GM18870 (cell line): ENCODE measurements around the gene C1orf21.

ENCODE experiments used
- ATAC-seq: cut with Tn5 transposase; IDR thresholded peaks from one replicate; pipeline ENCODE4 v1.9.1; 2021; ENCODE audit warnings: moderate library complexity; ENCODE audit not compliant: unreplicated experiment

Gene C1orf21

GRCh38 chr1:184385865-184386311 is 941 bp upstream of the C1orf21 start:
- ATAC-seq = no peak

DNA sequence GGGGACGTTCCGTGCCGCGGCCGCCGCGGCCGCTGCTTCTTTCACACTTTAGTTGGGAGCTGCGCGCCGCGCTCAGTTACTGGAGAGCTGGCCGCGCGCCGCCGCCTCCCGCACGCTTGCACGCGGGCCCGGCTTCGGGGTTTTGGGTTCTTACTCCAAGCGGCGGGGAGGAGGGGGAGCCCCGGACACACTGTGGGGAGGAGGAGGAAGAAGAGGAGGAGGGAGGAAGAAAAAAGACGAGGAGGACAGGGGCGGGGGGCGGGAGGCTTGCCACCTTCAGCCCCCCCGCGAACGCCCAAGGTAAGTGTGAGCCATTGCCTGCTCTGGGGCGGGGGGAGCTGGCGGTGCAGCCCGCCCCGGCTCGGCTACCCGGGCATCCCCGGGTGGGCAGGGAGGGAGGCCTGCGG is 243 bp downstream of the C1orf21 start:
- ATAC-seq = no peak

GRCh38 chr1:184387476-184388318 is 868 bp downstream of the C1orf21 start:
- ATAC-seq = no peak

DNA sequence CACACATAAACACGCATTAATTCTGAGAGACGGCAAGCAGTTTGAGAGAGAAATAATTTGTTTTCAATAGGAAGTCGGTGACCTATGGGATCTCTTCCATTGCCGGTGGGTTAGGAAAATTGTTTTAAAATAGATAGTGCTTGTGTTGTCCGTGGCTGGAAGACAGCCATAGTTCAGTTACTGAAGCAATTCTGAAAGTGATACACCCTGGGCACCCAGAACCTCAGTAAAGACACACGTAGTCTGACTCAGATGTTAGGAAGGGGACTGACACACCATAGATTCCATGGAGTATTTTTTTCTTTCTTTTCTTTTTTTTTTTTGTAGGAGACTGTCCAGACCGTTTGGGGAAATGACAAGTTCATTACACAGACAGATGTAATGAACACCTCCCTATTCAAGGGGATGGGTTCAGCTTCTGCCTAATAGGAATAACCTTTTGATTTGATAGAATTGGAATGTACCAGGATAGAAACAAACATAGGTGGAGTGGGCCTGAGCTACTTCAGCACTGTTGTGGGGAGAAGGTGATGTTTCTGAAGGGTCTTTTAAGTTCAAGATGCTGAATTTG is 1.6 kb downstream of the C1orf21 start:
- no peak for ATAC-seq

- ATAC-seq = no peak
Measured at GRCh38 chr1:184388971-184389370, 2.1 kb downstream of the C1orf21 start.

GRCh38 chr1:184389446-184389845 is 2.6 kb downstream of the C1orf21 start:
- no peak for ATAC-seq

- no peak for ATAC-seq
Measured at GRCh38 chr1:184390889-184391288, 4.1 kb downstream of the C1orf21 start.

DNA sequence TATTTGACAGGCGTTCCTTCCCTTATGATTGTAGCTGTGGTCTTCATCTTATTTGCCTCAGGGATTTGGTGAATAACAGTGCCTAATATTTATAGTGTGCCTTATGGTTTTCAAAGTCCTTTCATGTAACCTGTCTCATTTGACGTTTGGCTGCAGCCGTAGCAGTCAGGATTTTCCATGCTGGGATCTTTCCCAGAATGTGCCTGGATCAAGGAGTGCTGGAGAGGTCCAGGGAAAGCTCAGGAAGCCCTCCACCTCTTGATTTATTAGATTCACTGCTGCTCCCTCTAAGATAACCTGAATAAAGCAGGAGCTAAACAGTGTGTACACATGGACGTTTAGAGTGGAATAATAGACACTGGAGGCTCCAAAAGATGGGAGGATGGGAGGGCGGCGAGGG is 5.2 kb downstream of the C1orf21 start:
- ATAC-seq = no peak

DNA sequence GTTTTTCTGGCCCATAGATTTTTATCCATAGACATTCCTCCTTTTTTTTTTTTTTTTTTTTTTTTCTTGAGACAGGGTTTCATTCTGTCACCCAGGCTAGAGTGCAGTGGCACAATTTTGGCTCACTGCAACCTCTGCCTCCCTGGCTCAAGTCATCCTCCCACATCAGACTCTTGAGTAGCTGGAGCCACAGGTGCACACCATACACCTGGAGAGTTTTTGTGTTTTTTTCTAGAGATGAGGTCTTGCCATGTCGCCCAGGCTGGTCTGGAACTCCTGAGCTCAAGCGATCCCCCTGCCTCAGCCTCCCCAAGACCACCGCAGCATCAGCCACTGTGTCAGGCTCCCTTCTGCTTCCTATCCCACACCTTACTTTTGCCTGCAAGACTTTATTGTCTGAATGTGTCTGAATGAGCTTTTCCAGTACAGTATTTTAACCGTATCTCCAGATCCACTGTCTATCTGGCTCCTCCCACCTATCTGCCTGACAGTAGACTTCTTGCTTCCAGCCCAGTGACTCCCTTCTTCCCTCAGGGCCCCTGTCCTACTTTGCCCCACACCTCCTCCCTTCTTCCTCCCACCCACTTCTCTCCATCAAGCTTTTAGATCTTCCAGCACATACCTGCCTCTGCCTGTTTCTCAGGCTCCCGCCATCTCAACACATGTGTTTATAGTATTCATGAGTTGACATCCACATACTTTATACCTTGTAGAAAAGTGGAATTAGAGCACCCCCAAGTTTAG is 6.1 kb downstream of the C1orf21 start:
- ATAC-seq = no peak

DNA sequence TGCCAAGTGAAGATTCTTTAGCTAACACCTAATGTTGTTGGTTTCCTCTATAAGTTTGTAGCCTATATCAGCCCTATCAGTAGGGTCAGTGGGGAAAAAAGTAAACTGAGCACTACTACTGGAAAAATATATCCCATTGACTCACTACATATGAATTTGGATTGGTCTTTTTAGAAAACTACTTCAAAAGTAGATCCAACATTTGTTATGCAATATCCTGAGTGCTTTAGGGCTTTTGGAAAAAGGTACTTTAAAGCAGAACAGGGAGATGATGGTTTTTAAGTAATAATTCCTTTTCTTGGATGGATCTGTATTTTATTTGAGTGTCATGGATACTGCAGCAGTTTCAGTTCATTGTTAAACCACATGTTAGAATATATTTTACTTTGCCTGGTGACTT is 7.1 kb downstream of the C1orf21 start:
- no peak for ATAC-seq

DNA sequence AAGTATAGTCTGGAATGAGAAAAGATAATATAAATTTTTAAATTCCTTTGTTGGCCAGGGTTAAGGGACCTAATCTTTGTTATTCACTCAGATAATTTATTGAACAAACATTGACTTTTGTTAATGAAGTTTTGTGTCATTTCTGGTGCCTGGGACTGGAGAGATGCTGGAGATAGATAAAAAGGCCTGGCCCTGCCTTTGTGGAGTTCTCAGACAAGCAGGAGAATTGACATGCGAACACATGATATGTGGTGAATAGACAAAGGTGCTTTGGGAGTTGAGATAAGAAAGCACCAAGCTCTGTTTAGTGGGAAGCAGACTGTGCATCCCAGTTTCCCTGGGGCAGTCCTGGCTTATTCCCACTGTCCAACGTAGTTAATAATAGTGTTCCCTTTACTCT is 8.5 kb downstream of the C1orf21 start:
- no peak for ATAC-seq

GRCh38 chr1:184395937-184396480 is 9.2 kb downstream of the C1orf21 start:
- ATAC-seq = no peak

DNA sequence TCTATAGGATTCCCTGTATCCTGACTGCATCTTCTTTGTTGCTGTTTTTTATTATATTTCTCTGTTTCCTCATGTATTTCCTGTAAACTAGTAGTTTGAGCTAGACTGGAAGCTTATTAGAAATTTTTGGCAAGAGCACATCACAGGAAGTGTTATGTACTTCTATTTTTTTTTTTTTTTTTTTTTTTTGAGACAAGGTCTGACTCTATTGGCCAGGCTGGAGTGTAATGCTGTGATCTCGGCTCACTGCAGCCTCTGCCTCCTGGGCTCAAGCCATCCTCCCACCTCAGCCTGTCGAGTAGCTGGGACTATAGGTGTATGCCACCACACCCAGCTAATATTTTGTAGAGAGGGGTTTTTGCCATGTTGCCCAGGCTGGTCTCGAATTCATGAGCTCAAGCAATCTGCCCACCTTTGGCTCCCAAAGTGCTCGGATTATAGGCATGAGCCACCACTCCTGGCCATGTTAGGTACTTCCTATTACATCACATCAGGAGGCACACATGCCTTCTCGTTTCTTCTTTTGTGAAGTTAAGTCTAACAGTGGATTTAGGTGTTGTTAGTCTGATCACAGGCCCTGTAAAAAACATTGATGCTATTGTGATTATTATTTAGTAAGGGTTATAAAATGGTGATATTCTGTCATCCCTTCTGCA is 12.5 kb downstream of the C1orf21 start:
- ATAC-seq = no peak

- ATAC-seq = no peak
Measured at GRCh38 chr1:184403961-184404726, 17.3 kb downstream of the C1orf21 start.

DNA sequence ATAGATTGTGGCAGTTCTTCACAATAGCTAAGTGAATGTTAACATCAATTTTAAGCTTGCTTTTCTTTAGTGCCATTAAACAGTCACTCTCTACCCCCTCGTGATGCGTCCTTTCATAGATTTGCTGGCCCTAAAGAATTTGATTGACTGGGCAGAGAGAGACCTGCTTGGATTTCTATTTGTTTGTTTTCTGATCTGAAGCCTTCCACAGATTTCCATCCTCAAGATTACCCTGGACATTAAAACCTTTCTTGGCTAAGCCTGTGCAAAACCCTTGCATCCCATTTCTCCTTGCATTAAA is 17.8 kb downstream of the C1orf21 start:
- ATAC-seq = no peak

GRCh38 chr1:184405094-184405800 is 18.4 kb downstream of the C1orf21 start:
- ATAC-seq = no peak

DNA sequence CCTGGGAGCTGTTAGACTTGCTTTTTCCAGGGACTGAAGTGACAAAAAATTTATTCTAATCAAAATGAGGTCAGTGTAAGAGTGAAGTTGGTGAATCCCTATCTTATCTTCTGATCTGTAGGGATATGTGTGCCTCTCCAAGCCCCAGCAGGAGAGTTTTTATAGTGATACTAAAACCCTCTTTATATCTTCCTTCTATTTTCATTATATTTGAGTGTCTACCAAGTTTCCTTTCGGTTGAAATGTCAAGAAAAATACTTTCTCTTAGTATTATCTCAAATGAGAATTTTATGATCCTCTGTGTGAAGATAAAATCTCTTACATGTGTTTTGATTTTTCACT is 18.9 kb downstream of the C1orf21 start:
- ATAC-seq = no peak

DNA sequence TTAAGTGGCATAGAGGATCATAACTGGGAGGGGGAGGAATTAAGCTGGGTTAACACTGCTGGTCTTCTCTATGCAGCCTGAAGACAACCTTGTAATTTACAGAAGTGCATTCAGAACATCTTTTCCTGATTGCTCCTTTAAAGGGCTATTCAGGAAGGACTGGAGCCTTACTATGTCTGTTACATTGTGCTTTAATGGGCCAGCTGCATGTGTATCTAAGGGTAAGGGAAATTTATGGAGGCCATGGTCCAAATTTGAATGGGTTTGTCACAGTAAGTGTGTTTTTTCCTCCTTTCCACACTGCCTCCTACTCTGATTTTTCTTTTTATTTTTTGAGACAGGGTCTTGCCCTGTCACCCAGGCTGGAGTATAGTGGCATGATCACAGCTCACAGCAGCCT is 19.6 kb downstream of the C1orf21 start:
- ATAC-seq = no peak

- ATAC-seq = no peak
Measured at GRCh38 chr1:184407816-184408510, 21.1 kb downstream of the C1orf21 start.
